HFF-Myc (cell line): ENCODE data around the gene TMCO4.
"Not testable (repeated sequence)": the region's sequence is repeated elsewhere in the genome, so short reads cannot be mapped to it uniquely, and the experiment has no call there.

Experiments used
- DNase-seq: peaks from one replicate; pipeline ENCODE4 v3.0.0-alpha.2; 2011; ENCODE audit warnings: low read depth; ENCODE audit errors: extremely low read depth
- H3K4me3 ChIP-seq: replicated peaks from 2 replicates; pipeline ENCODE4 v1.5.1; 2011; ENCODE audit warnings: low read depth, mild to moderate bottlenecking, control low read depth, low read length
- TF ChIP-seq, protein P1 (sequence below): IDR thresholded peaks from 2 replicates; pipeline ENCODE4 v1.5.1; 2012; ENCODE audit warnings: mild to moderate bottlenecking, low read depth, low read length, control low read depth; ENCODE audit errors: missing control alignments

The TMCO4 gene

DNA sequence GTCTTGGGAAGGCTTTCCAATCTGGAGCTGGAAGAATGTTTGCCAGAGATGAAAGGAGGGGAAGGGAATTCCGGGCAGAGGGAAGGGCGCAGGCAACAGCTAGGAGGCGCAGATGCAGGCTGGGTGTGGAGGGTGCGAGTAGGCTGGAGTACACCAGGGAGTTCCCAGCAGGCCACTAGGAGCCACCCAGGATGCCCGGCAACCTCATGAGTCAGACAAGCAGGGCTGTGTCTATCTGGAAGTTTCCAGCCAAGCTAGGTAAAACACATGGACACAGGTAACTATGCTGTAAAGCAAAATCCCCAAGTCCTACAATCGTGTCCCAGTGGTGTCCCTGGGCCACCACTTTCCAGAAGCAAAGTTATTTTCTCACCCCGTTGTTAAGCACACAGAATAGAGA lies 156.6 kb downstream of the TMCO4 start:
- TF ChIP-seq, protein P1, sequence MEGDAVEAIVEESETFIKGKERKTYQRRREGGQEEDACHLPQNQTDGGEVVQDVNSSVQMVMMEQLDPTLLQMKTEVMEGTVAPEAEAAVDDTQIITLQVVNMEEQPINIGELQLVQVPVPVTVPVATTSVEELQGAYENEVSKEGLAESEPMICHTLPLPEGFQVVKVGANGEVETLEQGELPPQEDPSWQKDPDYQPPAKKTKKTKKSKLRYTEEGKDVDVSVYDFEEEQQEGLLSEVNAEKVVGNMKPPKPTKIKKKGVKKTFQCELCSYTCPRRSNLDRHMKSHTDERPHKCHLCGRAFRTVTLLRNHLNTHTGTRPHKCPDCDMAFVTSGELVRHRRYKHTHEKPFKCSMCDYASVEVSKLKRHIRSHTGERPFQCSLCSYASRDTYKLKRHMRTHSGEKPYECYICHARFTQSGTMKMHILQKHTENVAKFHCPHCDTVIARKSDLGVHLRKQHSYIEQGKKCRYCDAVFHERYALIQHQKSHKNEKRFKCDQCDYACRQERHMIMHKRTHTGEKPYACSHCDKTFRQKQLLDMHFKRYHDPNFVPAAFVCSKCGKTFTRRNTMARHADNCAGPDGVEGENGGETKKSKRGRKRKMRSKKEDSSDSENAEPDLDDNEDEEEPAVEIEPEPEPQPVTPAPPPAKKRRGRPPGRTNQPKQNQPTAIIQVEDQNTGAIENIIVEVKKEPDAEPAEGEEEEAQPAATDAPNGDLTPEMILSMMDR: peak; percentile 34
- no peak for DNase-seq
- peak overlapping the region; percentile 38 for H3K4me3 ChIP-seq

DNA sequence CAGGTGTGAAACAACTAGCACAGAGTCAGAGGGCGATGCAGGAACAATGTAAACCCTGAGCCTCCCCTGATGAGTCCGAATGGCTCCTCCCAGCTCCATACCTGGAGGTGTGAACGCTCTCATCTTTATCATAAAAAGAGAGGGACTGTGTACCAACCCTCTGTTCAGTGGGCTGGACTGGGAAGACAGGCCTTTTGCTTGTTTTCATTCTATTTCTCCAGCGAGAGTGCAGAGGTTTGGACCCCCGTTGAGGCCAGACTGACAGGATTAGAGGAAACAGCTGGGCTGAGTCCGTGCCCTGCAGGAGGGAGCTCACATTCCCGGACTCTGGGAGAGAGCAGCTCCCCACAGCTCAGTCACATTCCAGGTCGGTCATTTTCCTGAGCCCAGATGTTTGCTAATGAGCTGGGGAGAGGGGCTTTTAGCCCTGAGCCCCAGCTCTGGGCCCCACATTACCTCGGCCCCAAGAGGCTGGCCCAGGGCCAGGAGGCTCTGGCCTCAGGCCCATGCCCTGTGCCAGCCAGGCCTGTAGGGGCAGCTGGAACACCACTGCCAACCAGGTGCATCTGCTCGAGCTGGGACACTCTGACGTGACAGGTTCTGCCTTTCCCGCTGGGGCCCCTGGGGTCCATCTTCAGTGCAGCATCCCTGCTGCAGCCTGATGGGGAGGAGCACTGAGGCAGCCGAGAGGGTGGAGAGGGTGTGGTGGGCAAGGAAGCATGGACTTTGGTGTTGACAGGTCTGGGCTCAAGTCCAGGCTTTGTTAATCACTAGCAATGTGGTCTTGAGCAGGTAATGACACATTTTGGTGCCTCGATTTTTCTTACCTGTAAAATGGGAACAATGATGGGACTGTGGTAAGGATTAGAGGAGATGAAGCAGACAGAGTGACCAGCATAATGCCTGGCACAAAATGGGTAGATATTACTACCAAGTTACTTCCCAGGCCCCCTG lies 159.1 kb downstream of the TMCO4 start:
- DNase-seq: no peak
- TF ChIP-seq, protein P1: no peak
- no peak overlapping the region for H3K4me3 ChIP-seq

DNA sequence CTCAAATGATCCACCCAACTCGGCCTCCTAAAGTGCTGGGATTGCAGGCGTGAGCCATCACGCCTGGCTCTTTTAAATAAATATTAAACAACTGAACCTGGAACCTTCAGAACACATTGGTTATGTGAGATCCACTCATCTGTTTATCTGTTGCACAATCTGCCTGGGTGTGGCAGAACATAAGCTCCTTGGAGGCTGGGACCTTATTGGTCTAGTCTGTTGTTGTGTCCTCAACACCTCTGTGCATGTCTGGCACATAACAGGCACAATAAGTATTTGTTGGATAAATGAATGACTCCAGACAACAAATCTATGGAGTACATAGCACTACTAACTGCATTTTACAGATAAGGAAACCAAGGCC lies 159.7 kb downstream of the TMCO4 start:
- TF ChIP-seq, protein P1: no peak
- H3K4me3 ChIP-seq: no peak overlapping the region
- no peak for DNase-seq

DNA sequence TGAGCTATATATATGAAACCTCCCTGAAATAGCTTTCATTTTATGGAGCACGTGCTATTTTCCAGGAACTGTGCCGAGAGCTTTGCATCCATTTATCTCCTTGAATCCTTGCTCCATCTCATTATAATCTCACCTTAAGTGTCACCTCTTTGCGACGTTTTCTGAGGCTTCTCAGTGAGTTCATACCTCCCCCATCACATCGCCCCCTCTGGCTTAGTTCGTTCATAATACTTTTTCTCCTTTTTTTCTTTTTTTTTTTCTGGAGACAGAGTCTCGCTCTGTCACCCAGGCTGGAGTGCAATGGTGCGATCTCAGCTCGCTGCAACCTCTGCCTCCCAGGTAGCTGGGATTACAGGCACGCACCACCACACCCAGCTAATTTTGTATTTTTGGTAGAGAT lies 160.5 kb downstream of the TMCO4 start:
- DNase-seq, H3K4me3 ChIP-seq: not testable (repeated sequence)

DNA sequence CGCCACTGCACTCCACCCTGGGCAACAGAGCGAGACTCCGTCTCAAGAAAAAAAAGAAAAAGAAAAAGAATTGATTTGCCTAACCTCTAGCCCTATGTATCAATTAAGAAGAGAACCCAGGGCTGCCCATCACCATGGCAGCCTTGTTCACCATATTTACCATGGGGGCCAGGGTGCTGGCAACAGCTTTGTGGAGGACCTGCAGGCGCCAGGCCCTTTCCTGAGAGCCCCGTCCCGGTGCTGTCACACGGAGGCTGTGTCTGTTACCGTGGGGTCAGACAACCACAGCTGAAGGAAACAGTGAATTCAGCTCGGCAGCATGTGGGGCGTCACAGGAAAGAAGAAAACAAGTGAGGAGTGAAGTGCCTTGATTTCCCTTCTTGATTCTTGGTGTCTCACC lies 162.1 kb downstream of the TMCO4 start:
- DNase-seq: no peak
- TF ChIP-seq, protein P1: no peak
- H3K4me3 ChIP-seq: no peak overlapping the region

DNA sequence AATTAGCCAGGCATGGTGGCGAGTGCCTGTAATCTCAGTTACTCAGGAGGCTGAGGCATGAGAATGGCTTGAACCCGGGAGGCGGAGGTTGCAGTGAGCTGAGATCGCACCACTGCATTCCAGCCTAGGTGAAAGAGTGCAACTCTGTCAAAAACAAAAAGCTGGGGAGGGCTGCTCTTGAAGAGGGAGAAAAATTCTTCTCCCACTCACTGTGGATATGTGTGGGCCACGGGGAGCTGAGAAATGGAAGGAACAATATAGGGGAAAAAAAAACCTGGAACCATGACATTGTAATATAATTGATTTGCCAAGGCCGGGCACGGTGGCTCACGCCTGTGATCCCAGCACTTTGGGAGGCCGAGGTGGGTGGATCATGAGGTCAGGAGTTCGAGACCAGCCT lies 163.0 kb downstream of the TMCO4 start:
- H3K4me3 ChIP-seq: not testable (repeated sequence)

DNA sequence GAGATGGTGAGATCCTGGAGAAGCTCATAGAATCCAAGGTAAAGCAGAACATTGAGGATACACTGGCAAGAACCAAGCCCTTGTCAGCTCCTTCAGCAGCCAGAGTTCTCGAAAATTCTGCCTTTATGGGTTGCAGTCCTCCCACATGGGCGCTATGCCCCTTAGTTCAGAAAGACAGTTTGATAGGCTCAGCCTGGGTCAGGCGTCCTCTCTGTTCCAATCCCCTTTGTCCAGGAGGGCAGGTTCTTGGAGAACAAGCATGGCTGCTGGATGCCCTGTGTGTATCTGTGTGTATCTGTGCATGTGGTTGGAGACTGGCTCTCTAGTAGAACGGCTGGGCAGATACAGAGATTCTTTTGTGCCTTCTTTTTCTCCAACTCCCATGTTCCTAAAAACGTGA lies 163.7 kb downstream of the TMCO4 start:
- no peak for DNase-seq

More for the DNA sequence above, 163.0 kb downstream of the TMCO4 start:
- DNase-seq: not testable (repeated sequence)

More for the DNA sequence above, 163.7 kb downstream of the TMCO4 start:
- TF ChIP-seq, protein P1: no peak
- no peak overlapping the region for H3K4me3 ChIP-seq
